DOHH2 (cell line): ENCODE measurements around the gene FBXO24.

Source experiments
- CTCF ChIP-seq: fragments of 200-600 bp; sonication (generic); IDR thresholded peaks from one replicate; pipeline ENCODE4 v1.5.1; 2014; ENCODE audit warnings: antibody characterized with exemption, mild to moderate bottlenecking, low read depth, low read length; ENCODE audit not compliant: poor library complexity, severe bottlenecking
- EZH2phosphoT487 ChIP-seq: fragments of 200-600 bp; sonication (generic); IDR thresholded peaks from 2 replicates; pipeline ENCODE4 v1.6.1; 2017; ENCODE audit warnings: borderline replicate concordance, mild to moderate bottlenecking, antibody characterized with exemption, low read length, moderate library complexity, mixed read lengths

GRCh38 chr7:100546926-100547800 is 39.0 kb upstream of the FBXO24 start:
- TF ChIP-seq CTCF: no peak
- no peak for TF ChIP-seq EZH2phosphoT487
